PC-9 (cell line): ENCODE data around the gene ID1.

Experiments used
- EZH2 ChIP-seq: fragments of 200-600 bp; sonication (generic); IDR thresholded peaks from 2 replicates; pipeline ENCODE4 v1.8.0; 2017; ENCODE audit warnings: antibody characterized with exemption, low read depth
- TF ChIP-seq, protein P1 (sequence below): fragments of 200-600 bp; sonication (generic); conservative IDR thresholded peaks from 2 replicates; pipeline ENCODE4 v1.6.1; 2017; ENCODE audit warnings: mixed run types, antibody characterized with exemption, mild to moderate bottlenecking, moderate library complexity

- TF ChIP-seq, protein P1, sequence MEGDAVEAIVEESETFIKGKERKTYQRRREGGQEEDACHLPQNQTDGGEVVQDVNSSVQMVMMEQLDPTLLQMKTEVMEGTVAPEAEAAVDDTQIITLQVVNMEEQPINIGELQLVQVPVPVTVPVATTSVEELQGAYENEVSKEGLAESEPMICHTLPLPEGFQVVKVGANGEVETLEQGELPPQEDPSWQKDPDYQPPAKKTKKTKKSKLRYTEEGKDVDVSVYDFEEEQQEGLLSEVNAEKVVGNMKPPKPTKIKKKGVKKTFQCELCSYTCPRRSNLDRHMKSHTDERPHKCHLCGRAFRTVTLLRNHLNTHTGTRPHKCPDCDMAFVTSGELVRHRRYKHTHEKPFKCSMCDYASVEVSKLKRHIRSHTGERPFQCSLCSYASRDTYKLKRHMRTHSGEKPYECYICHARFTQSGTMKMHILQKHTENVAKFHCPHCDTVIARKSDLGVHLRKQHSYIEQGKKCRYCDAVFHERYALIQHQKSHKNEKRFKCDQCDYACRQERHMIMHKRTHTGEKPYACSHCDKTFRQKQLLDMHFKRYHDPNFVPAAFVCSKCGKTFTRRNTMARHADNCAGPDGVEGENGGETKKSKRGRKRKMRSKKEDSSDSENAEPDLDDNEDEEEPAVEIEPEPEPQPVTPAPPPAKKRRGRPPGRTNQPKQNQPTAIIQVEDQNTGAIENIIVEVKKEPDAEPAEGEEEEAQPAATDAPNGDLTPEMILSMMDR: no peak
- no peak for TF ChIP-seq EZH2
Measured at GRCh38 chr20:31578448-31579138, 26.5 kb upstream of the ID1 start.
